ENCODE measurements around the gene KIRREL3.

KIRREL3 gene

DNA sequence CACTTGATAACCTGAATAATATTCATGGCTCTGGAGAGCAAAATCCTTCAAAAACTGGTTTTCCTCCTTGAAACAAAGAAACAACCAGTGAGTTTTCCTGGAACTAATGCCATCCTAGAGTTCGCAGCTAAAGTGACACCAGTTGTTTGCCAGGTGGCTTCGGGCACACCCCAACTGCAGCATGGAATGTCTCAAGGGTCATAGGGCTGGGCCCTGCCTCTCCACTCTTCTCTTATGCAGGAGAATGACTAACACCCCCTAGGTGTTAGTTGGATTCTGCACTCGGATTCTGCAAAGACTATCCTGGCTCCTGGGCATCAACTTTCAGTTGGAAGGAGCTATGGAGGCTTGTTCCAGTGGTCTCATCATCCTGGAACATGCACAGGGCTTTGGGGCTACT lies 98.8 kb downstream of the KIRREL3 start:
- DNase-seq: no peak

DNA sequence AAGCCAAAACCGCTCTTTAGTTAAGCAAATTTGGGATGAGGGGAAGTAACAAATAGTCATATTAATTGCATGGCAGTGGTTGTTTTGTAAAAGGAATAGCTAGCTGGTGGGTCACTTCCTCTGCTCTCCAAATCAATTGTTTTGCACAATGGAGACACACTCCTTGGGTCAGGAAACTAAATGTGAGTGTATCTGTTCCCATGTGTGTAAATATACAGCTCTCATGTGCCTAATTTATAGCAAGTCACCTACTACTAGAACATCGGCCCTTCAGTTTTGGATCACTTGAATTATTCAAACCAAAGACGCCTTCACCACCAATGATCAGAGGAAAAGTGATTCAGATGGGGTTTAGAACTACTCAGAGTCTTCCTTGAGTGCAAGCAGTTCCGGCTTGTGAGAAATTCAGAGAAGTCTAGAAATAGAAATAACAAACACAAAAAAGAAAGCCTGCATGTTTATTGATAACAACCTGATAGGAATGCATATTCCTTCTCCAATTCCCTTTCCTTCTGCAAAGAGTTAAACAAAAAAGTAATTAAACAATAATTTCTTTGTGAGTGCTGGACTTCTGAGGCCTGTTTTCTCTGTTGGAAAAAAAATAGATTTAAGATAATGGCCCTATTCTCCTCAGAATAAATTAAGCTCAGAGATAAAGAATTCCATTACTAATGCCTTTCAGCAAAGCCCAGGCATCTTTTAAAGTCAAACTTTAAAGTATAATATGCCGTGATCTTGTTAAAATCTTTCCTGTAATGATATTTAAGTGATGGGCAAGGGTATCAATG lies 100.4 kb downstream of the KIRREL3 start:
- DNase-seq: no peak

DNA sequence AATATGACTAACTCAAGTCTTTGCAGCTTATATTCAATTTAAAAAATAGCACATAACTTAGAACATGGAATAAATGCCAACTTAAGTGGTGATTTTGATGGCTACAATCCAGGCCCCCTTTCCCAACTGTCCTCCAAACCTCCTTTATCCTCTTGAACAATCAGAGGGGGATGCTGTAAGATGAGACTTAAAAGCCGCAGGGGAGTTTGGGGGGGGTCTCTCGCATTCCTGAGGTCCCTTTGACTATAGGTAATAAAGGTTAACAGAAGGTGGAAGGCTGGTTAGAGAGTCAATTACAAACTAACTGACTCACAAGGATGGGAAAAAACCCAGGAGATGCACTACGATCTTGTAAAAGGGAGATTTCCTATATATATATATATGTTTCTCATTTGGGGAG lies 101.8 kb downstream of the KIRREL3 start:
- no peak for DNase-seq

DNA sequence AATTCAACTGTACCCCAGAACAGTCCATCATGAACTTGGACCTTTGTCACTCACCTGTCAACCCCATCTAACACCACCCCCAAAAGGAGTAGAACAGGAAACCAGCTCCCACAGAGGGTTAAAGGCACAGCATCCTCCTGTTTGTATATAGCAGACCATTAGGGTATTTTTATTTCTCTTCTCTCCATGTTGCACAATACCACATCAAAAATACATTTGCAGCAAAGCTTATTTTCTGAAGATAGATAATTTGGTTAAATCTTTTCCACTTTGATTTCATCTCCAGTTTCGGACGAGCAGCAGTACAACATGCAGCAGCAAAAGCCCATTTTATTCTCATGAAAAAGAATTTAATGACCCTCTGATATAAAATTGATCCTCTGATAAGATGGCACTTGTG lies 103.1 kb downstream of the KIRREL3 start:
- no peak for DNase-seq

DNA sequence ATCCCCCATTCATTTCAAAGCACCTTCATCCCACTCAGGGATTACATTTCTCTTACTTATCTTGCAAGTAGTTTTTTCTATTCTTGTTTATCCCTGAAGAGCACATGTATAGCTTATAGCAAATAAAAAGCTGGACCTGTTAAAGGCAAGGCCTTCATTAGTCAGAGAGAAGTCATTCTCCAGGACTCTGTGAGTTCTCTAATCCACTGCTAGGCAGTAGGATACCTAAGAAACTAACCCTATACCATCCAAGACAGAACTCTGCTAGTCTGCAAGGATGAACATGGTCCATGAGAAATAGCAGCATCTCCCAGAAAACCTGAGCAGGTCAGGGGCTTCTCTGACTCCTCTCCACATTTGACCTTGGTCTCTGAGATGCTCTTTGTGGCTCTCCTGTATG lies 104.5 kb downstream of the KIRREL3 start:
- no peak for DNase-seq

DNA sequence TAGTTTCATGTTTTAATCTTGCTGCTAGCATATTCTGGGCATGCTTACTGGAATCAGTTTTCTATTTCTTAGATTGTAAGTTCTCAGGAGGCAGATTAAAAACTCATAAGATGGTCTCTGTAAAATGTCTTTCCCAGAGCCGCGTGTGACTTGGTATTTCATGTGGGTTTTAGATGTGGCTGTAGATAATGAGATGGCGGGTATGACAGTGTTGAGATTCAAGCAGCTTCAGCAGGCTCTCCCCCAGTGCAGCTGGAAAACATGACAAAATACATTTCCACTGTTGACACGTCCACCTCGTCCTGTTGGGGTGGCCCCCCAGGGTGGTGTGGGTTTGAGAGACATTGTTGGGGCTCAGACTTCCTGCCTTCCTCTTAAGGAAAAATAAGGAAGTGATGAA lies 106.8 kb downstream of the KIRREL3 start:
- DNase-seq: no peak

DNA sequence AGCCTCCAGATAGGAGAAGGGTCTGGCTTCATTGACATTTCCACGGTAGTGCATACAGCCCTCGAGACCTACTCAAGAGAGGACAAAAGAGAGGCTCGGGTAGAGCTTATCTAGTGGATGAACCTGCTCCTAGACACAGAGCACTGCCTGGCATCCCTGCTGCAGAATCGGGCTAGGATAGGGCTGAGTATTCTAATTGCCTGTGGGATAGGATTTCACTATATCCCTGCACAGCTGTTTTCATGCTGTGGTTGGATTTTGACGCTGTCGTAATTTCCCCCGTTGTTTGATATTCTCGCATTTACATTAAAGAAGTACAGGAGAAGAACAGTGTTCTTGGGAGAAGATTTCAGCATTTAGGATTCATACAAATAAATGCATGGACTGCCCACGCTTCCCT lies 107.8 kb downstream of the KIRREL3 start:
- DNase-seq: no peak

DNA sequence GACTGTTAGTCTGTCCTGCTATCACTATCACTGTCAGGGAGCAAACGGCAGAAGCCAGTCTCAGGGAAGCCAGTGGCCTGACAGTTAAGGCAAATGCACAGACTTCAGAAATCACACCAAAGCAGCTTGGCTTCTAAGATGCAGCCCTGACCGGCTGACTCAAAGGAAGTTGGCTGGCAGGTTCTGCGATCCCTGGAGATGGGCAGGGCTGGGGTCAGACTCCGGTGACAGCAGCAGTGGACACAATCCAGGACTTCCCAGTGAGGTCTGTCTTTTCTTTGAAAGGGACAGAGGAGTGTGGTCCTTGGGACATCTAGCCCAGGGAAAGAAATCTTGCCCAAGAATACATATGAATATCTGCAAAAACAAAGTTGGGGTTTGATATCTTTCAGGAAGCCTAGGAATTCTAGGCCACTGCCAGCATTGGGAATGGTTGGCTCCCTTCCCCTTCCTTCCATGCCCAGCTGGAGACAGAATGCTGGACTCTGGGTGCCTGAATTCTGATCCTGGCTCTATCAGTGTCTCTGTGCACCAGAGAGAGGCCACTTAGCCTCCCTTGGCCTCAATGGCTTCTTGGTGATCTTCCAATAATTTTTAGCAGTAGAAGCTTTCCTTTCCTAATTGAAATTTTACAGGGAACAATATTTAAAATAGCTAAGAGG lies 108.9 kb downstream of the KIRREL3 start:
- DNase-seq: no peak

DNA sequence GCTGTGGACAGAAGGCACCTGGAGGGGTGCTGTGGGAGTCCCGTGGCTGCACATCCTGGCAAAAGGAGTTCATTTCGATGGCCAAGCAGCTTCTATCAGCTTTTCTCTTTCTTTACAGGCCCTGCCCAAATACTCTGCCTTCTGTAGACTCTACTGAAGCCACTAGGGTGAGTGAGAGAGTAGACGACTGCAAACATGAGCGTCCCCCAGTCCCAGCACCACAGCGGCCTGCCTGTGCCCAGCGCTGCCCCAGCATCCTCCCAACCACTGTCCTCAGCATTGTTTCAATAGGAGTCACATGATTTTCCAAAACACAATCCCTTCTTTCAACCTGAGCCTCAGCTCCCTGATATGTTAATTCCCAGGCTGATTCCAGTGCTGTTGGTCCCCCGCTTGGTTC lies 110.0 kb downstream of the KIRREL3 start:
- no peak for DNase-seq

DNA sequence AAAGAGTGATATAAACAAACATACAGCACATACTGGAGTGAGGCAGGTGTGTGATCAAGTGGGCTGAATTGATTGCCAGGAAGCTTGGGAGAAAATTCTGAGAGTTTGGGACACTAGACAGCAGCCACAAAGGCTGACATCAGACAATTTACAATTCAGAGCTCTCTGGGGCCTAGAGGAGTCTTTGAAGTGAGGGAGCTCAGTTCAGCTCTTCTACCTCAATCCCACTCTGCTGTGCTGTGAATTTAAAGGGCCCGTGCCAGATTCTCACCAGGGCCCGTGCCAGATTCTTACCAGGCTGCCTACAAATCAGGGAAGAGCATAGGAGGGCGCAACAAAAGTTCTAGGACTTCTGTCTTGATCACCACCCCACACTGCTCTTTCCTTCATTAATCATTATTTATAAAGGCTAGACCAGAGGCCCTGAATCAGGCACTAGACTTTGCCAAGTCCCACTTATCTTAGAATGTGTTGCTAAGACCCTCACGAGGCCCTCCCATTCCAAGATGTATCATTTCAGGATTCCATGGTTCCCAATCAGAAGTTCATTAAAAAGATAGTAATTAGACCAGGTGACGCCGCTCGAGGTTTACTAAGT lies 112.4 kb downstream of the KIRREL3 start:
- no peak for DNase-seq

DNA sequence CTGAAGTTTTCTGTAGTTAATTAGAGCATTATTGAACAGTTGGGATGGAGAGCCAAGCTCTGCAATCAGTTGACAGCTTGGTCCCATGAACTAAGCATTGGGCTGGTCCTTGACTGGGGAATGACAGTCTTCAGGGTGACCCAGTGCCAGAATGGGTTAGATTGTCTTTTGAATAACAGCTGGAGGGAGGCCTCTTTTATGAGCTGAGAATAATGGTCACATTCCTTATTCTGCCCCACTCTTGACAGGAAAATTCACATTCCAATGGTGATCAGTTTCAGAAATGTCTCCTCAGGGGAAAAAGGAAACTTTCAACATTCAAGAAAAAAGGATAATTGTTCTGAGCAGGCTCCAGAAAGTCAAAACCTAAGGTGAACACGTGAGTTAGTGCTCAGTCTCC lies 113.9 kb downstream of the KIRREL3 start:
- no peak for DNase-seq

DNA sequence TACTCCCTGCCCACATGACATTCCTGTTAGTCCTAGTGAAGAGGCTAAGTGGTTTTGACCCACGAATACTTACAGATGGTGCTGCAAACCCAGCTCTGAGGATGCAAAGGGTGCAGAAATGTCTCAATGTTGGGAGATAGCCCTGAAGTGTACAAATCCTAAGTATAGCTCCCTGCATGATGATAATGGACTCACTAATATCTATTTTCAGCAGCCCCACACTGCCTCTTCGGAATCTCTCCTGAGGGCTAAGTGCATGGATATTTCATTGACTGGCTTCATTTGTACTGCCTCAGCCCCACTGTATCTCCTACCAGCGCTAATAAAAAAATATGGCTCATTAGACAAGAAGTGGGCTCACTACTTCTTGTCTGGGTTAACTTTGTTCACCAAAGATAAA lies 114.5 kb downstream of the KIRREL3 start:
- DNase-seq: no peak

DNA sequence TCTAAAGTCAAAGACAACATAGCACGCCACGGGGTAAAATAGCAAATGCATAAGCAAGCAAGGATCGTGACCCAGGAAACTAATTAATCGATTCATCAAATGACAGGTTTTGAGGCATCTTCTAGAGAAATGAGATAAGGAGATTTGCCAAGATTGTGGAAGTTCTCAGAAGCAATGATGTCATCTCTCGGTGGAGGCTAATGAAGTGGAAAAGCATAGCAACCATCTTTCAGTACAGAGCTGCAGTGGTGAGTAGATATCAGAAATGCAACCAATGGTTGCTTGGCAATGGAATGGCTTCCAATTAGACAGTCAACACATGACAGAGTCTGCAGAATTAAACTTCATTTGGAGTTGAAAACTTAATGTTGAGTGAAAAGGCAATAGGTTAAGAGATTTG lies 116.0 kb downstream of the KIRREL3 start:
- no peak for DNase-seq

DNA sequence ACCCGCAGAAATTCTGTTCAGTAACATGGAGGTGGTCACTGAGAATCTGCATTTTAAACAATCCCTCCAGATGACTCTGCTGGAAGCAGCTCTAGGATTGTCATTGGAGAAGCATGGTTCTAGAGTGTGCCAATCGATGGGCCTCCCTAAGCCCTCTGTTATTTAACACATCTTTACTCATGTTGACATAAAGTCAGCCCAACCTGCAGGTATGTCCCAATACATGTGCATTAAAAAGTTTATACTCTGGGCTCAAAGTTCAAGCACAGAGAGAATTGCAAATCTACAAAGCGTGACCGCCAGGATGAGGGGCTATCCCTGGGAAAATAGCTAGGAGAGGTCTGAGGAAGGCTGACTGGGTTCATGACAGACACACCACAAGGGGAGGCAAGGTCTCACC lies 116.4 kb downstream of the KIRREL3 start:
- no peak for DNase-seq

DNA sequence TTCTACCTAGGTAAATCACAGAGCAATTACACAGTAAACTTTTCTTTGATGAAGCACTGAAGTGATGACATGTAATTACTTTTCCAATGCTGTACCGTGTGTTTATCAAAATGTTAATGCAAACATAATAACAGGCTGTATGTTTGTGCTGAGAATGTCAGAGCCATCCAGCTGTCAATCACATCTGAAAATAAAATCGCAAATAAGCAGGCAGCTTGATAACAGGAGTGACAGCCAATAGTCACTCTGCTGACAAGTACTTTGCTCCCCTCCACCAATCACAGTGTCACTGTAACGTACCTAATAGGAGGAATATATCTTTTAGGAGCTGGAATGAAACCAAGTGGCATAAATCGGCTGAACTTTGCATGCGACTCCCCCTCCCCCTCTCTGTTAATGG lies 119.7 kb downstream of the KIRREL3 start:
- DNase-seq: no peak

DNA sequence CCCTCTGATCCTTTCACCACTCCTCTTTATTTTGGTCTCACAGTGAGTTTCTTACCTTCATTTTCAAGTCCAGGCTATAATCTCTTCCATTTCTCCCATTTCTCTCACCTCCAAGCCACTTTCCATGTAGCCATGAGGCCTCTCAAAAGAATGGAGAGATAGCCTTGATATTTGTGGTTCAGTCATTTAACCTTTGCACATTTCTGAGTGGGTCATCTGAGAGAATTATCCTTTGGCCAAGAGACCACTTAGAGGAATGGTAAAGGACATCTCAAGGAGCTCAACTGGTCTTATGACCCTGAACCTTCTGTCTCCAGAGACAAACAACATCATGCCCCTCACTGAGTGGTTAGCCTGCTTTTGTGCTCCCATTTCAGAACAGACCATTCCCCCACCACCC lies 121.1 kb downstream of the KIRREL3 start:
- no peak for DNase-seq

DNA sequence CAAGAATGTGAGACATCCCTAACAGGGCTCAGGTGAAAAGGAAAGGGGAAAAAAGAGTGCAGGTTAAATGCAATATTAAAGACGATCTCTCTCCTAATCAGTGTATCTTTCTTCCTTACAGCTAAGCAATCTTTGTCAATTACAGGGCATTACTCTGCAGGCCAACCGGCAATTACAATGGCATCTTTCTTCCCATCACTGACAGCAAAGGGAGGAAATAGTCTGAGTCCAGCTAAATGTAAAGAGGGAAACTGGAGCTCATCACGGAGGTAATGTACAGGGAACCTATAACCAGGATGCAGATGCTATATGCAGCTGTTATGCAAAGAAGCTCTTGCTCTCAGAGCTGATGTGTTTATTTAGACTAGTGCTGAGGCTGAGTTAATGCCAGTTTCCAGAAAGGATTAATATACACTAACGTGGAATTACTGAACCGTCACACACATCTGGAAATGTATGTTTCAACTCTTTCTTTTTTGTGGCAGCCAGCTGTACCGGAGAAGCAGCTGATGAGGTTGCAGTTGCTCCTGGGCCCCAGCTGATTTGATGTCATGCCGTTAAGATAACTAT lies 121.6 kb downstream of the KIRREL3 start:
- no peak for DNase-seq

DNA sequence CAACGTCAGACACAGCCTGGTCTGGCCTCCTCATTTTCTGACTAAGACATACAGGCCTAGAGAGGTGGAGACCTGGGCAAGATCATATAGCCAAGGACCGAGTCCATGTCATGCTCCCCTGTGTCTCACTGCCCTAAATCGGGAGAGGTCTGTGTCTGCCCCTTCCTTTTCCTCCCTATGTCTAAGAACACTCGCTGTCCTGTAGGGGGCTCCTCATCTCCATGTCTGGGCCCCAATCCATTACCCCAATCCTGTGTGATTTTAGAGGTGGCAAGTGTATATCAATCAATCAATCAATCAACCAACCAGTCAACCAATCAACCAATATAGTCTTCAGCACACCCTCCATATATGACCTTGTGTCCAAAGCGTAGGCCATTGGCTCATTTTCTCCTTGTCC lies 125.7 kb downstream of the KIRREL3 start:
- no peak for DNase-seq

DNA sequence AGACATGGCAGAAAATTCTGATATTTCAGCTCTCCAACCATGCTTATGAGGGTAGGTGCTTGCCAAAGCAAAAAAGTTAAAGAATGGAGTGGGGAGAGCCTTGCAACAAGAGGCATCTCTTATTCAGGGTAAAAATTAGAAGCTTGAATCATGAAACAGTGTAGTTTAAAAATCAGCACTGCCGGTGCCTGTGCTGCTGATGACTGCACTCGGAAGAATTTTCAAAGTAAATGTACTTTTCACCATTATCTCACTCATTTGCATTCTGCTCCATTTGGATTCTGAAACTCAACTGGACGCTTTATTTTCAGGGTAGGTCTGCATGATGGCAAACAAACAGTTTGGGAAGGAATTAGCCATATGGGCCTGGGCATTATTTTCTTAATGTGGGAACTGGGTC lies 126.3 kb downstream of the KIRREL3 start:
- no peak for DNase-seq

DNA sequence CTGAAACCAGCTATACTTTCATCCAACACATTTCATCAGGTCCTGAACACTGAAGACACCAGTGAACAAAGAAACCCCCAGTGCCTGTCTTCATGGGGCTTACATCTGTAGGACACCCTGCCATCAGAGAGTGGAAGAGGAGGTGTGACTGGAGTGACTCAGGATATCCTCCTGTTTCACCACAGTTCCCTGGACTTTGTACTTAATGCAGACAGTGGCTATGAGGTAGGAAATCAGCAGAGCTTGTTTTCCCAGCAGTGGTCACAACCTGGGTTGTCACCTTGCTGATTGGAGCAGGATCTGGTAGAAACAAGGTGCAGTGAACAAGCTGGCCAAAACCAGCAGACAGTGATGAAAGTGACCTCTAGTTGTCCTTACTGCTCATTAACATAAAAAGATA lies 128.8 kb downstream of the KIRREL3 start:
- no peak for DNase-seq

DNA sequence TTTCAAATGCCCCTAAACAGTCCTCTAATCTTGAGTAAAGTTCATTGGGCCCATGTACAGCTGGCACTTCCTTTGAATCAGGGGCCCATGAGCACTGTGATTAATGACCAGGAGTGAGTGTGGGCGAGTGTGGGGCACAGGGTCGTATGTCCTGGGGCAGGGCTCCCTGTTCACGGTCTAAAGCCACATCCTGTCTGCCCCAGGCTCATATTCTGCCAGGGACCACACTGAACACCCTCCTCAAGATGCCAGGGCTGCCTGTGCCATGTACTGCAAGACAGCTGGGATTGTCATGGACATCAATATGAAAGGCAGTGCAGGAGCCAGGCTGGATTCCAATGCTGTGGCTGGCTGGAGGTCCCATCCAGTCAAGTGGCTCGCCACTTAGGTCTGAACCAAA lies 130.5 kb downstream of the KIRREL3 start:
- DNase-seq: no peak

DNA sequence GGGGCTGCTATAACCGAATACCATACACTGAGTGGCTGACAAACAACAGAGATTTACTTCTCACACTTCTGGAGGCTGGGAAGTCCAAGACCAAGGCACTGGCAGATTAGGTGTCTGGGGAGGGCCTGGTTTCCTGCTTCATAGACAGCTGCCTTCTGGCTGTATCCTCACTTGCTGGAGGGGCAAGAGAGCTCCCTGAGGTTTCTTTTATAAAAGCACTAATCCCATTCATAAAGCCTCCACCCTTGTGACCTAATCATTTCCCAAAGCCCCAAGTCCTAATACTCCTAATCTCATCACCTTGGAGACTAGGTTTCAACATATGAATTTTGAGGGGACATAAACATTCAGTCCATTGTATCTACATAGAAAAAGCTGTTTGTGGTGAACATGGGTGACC lies 131.8 kb downstream of the KIRREL3 start:
- DNase-seq: no peak

DNA sequence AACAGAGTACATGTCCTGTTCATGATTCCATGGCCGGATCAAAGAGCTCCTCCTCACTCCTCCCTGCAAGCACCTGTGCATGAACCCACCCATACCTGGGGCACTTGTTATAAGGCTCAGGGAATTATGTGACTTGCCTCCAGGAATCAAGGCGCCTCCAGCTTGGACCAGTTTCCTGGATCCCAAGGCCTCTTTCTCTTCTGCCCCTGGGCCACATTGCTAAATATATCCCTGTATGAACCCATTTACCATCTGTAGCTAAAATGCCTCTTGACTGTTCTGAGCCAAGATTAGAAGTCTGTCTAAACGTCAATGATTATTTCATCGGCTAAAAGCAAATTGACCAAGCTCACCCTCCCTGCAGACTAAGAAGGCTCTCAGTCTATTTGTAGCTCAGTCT lies 135.6 kb downstream of the KIRREL3 start:
- no peak for DNase-seq
